Measurements from ENCODE around the gene EIF2S2.

EIF2S2 gene

DNA sequence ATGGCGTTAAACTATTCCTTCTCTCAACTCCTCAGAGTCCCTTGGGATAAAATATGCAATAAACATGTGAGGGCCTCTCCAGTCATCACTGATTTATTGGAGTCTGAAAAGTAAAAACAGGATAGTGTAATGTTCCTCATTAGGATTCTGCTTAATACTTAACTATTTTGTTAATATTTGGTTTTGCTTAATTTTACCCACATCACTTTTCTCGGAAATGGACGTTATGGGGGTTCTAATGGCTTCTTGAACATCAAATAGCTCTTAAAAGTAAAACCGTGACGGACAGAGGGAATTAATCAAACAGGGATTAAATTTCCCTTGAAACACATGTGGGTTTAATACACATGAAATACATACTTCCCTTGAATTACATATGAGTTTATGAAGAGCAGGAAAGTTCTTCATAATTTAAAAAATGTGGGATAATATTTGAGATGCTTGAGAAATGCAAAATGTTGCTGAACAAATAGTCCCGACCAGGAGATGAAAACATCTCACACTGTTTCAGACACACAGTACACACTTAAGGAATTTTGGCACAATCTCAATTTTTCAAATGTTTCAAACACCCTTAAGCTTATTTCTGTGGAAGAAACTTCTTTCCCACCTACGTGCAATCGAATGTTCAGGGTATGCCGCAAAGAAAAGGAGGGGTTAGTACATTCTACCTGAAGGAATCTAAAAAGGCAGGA is 38.4 kb upstream of the EIF2S2 start:
- Histone ChIP-seq H2BK5ac (ENCODE audit: low read length) (no peak overlapping the region), H3K4me3 (ENCODE audit: low read length) (no peak overlapping the region), H3K27me3 (ENCODE audit: insufficient read depth, low read length, poor library complexity) (no peaks in the 10 kb centered on the region), H4K5ac (ENCODE audit: low read length) (no peak overlapping the region), H3K18ac (ENCODE audit: low read length) (no peak overlapping the region), H3K23ac (ENCODE audit: low read length) (no peak overlapping the region), H3K56ac (ENCODE audit: low read length) (peak overlapping the region; percentile 25), H2BK15ac (replicated peaks; ENCODE audit: low read depth) (no peak overlapping the region), H3K27ac (ENCODE audit: low read depth, low read length) (no peak overlapping the region), H3K79me1 (ENCODE audit: low read length) (no peaks in the 10 kb centered on the region), H4K8ac (ENCODE audit: low read depth, low read length) (no peak overlapping the region), H3K4me1 (ENCODE audit: control insufficient read depth, low read depth, low read length) (no peaks in the 10 kb centered on the region), H2AK5ac (ENCODE audit: low read length) (no peak overlapping the region), H2BK120ac (ENCODE audit: low read depth, low read length) (no peak overlapping the region), H3K79me2 (ENCODE audit: control insufficient read depth, insufficient read depth, low read length) (no peaks in the 10 kb centered on the region), H3K4me2 (ENCODE audit: low read length) (no peak overlapping the region), H3K4ac (ENCODE audit: low read depth, low read length) (no peak overlapping the region), H3K36me3 (ENCODE audit: control insufficient read depth, insufficient read depth, low read length) (no peaks in the 10 kb centered on the region), H3K9ac (ENCODE audit: low read length) (no peak overlapping the region)
- no CpG with 5 or more reads among the region's 9 CpGs for WGBS (ENCODE audit: extremely low coverage, insufficient coverage, low lambda C conversion rate)
- DNase-seq, result no peak

DNA sequence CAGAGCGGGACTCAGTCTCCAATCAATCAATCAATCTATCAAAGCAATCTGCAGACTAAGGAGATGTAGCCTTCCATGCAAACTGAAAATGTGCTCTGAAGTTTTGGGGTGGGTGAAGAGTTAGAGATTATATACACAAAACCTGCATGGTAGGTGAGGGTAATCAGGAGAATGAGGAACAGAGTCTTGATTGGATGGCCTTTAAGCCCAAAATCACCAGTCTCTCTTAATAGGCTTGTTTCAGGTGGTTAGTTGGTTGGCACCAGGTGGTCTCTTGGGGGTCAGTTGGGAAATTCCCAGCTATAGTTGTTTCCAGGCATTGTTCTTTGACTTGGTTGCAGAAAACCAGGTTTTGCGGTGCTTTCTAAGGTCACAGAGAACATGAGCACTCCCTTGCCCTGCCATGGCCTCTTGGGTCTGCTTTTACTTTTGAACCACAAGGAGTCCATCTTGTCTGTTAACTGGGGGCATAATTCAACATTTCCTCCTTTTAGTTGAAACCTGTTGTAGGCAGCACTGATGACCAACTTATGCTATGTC is 33.3 kb upstream of the EIF2S2 start:
- Histone ChIP-seq H3K23ac (ENCODE audit: low read length) (no peak overlapping the region), H3K4ac (ENCODE audit: low read depth, low read length) (no peak overlapping the region), H3K27ac (ENCODE audit: low read depth, low read length) (no peak overlapping the region), H3K18ac (ENCODE audit: low read length) (no peak overlapping the region), H2AK5ac (ENCODE audit: low read length) (no peak overlapping the region), H3K4me2 (ENCODE audit: low read length) (no peak overlapping the region), H4K8ac (ENCODE audit: low read depth, low read length) (no peak overlapping the region), H3K27me3 (ENCODE audit: insufficient read depth, low read length, poor library complexity) (no peaks in the 10 kb centered on the region), H4K5ac (ENCODE audit: low read length) (no peak overlapping the region), H3K79me1 (ENCODE audit: low read length) (no peaks in the 10 kb centered on the region), H3K56ac (ENCODE audit: low read length) (no peak overlapping the region), H3K4me3 (ENCODE audit: low read length) (no peak overlapping the region), H3K79me2 (ENCODE audit: control insufficient read depth, insufficient read depth, low read length) (no peaks in the 10 kb centered on the region), H2BK15ac (replicated peaks; ENCODE audit: low read depth) (no peak overlapping the region), H3K4me1 (ENCODE audit: control insufficient read depth, low read depth, low read length) (no peaks in the 10 kb centered on the region), H2BK120ac (ENCODE audit: low read depth, low read length) (no peak overlapping the region), H3K9ac (ENCODE audit: low read length) (no peak overlapping the region), H3K36me3 (ENCODE audit: control insufficient read depth, insufficient read depth, low read length) (no peaks in the 10 kb centered on the region), H2BK5ac (ENCODE audit: low read length) (no peak overlapping the region)
- no CpG with 5 or more reads among the region's 2 CpGs for WGBS (ENCODE audit: extremely low coverage, insufficient coverage, low lambda C conversion rate)
- no peak for DNase-seq

DNA sequence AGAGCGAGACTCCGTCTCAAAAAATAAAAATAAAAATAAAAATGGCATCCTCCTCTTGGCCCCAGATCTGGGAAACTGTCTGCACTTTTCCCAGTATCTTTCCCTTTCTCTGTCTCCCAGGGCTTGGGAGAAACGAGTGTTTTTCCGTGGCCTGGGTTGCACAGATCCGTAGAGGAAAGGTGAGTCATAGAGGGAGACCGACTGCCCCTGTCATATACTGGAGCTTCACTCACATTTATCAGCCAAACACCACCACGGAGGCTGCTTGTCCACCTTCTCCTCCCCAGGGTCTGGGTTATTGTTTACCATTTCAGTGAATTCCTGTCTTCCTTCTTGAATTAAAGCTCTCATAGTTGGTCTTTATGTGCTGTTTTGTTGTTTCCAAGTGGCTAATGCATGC is 31.9 kb upstream of the EIF2S2 start:
- H3K79me1 ChIP-seq (ENCODE audit: low read length), result no peaks in the 10 kb centered on the region
- no peak overlapping the region for H4K5ac ChIP-seq (ENCODE audit: low read length)
- H3K9ac ChIP-seq (ENCODE audit: low read length), result no peak overlapping the region
- peak overlapping the region; percentile 5 for H3K56ac ChIP-seq (ENCODE audit: low read length)
- H3K27ac ChIP-seq (ENCODE audit: low read depth, low read length), result no peak overlapping the region
- H2AK5ac ChIP-seq (ENCODE audit: low read length), result no peak overlapping the region
- H2BK120ac ChIP-seq (ENCODE audit: low read depth, low read length), result no peak overlapping the region
- no peak overlapping the region for H3K4me3 ChIP-seq (ENCODE audit: low read length)
- no peak overlapping the region for H4K8ac ChIP-seq (ENCODE audit: low read depth, low read length)
- H3K23ac ChIP-seq (ENCODE audit: low read length), result no peak overlapping the region
- no peak overlapping the region for H3K4me2 ChIP-seq (ENCODE audit: low read length)
- H2BK15ac ChIP-seq (replicated peaks; ENCODE audit: low read depth), result no peak overlapping the region
- no peaks in the 10 kb centered on the region for H3K79me2 ChIP-seq (ENCODE audit: control insufficient read depth, insufficient read depth, low read length)
- H3K4ac ChIP-seq (ENCODE audit: low read depth, low read length), result no peak overlapping the region
- no peaks in the 10 kb centered on the region for H3K36me3 ChIP-seq (ENCODE audit: control insufficient read depth, insufficient read depth, low read length)
- H3K18ac ChIP-seq (ENCODE audit: low read length), result no peak overlapping the region
- H2BK5ac ChIP-seq (ENCODE audit: low read length), result no peak overlapping the region
- H3K27me3 ChIP-seq (ENCODE audit: insufficient read depth, low read length, poor library complexity), result no peaks in the 10 kb centered on the region
- H3K4me1 ChIP-seq (ENCODE audit: control insufficient read depth, low read depth, low read length), result no peaks in the 10 kb centered on the region
- WGBS (ENCODE audit: extremely low coverage, insufficient coverage, low lambda C conversion rate), result no CpG with 5 or more reads among the region's 7 CpGs
- no peak for DNase-seq

- no peak for DNase-seq
- Histone ChIP-seq H2BK15ac (replicated peaks; ENCODE audit: low read depth) (no peak overlapping the region), H3K56ac (ENCODE audit: low read length) (no peak overlapping the region), H3K9ac (ENCODE audit: low read length) (no peak overlapping the region), H3K18ac (ENCODE audit: low read length) (no peak overlapping the region), H3K27me3 (ENCODE audit: insufficient read depth, low read length, poor library complexity) (no peaks in the 10 kb centered on the region), H4K5ac (ENCODE audit: low read length) (no peak overlapping the region), H3K27ac (ENCODE audit: low read depth, low read length) (no peak overlapping the region), H4K8ac (ENCODE audit: low read depth, low read length) (no peak overlapping the region), H3K4me2 (ENCODE audit: low read length) (no peak overlapping the region), H3K4ac (ENCODE audit: low read depth, low read length) (no peak overlapping the region), H3K23ac (ENCODE audit: low read length) (no peak overlapping the region), H3K36me3 (ENCODE audit: control insufficient read depth, insufficient read depth, low read length) (no peaks in the 10 kb centered on the region), H2BK120ac (ENCODE audit: low read depth, low read length) (no peak overlapping the region), H3K4me3 (ENCODE audit: low read length) (no peak overlapping the region), H3K79me1 (ENCODE audit: low read length) (no peaks in the 10 kb centered on the region), H3K79me2 (ENCODE audit: control insufficient read depth, insufficient read depth, low read length) (no peaks in the 10 kb centered on the region), H2BK5ac (ENCODE audit: low read length) (no peak overlapping the region), H3K4me1 (ENCODE audit: control insufficient read depth, low read depth, low read length) (no peaks in the 10 kb centered on the region), H2AK5ac (ENCODE audit: low read length) (no peak overlapping the region)
- no CpG with 5 or more reads among the region's 1 CpG for WGBS (ENCODE audit: extremely low coverage, insufficient coverage, low lambda C conversion rate)
These were observed 30.1 kb upstream of the EIF2S2 start for GRCh38 chr20:34142121-34142520.

DNA sequence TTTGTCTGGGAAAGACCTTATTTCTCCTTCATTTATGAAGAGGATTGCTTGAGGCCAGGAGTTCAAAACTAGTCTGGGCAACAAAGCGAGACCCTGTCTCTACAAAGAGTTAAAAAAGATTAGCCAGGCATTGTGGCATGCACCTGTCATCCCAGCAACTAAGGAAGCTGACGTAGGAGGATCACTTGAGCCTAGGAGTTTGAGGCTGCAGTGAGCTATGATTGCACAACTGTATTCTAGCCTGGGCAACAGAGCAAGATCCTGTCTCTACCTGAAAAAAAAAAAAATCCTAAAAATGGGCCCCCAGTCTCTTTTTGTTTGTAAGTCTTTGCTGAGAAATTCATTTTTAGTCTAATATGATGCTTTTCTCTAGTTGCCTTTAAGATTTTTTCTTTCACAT is 29.2 kb upstream of the EIF2S2 start:
- no peak overlapping the region for H3K23ac ChIP-seq (ENCODE audit: low read length)
- H2BK5ac ChIP-seq (ENCODE audit: low read length), result no peak overlapping the region
- H2BK15ac ChIP-seq (replicated peaks; ENCODE audit: low read depth), result no peak overlapping the region
- no peak overlapping the region for H3K9ac ChIP-seq (ENCODE audit: low read length)
- no peak for DNase-seq
- H3K4me1 ChIP-seq (ENCODE audit: control insufficient read depth, low read depth, low read length), result no peaks in the 10 kb centered on the region
- H2AK5ac ChIP-seq (ENCODE audit: low read length), result no peak overlapping the region
- no peak overlapping the region for H4K5ac ChIP-seq (ENCODE audit: low read length)
- H3K4me3 ChIP-seq (ENCODE audit: low read length), result no peak overlapping the region
- no peaks in the 10 kb centered on the region for H3K79me1 ChIP-seq (ENCODE audit: low read length)
- H3K4ac ChIP-seq (ENCODE audit: low read depth, low read length), result no peak overlapping the region
- H3K4me2 ChIP-seq (ENCODE audit: low read length), result no peak overlapping the region
- no CpG with 5 or more reads among the region's 2 CpGs for WGBS (ENCODE audit: extremely low coverage, insufficient coverage, low lambda C conversion rate)
- no peaks in the 10 kb centered on the region for H3K27me3 ChIP-seq (ENCODE audit: insufficient read depth, low read length, poor library complexity)
- no peak overlapping the region for H3K56ac ChIP-seq (ENCODE audit: low read length)
- H2BK120ac ChIP-seq (ENCODE audit: low read depth, low read length), result no peak overlapping the region
- no peak overlapping the region for H3K18ac ChIP-seq (ENCODE audit: low read length)
- H3K27ac ChIP-seq (ENCODE audit: low read depth, low read length), result no peak overlapping the region
- no peak overlapping the region for H4K8ac ChIP-seq (ENCODE audit: low read depth, low read length)
- no peaks in the 10 kb centered on the region for H3K36me3 ChIP-seq (ENCODE audit: control insufficient read depth, insufficient read depth, low read length)
- no peaks in the 10 kb centered on the region for H3K79me2 ChIP-seq (ENCODE audit: control insufficient read depth, insufficient read depth, low read length)

All from mesendoderm (in vitro differentiated cells).